H1 (cell line): ENCODE data around the gene BCAS3. TPM values are rescaled to one million over a fixed set of nuclear protein-coding genes. Genes with fewer than 3 reads are reported as not detected.

ENCODE experiments used
- BACH1 ChIP-seq: IDR thresholded peaks from 2 replicates; pipeline ENCODE4 v1.6.1; 2012; ENCODE audit warnings: low read length, improper control_type of control experiment
- EGR1 ChIP-seq: IDR thresholded peaks from 2 replicates; pipeline ENCODE4 v1.6.1; 2011; ENCODE audit warnings: low read depth, low read length, borderline replicate concordance
- SAP30 ChIP-seq: fragments of 300-600 bp; sonication (generic); IDR thresholded peaks from 2 replicates; pipeline ENCODE4 v1.7.1; 2012; ENCODE audit warnings: low read length, moderate library complexity, mild to moderate bottlenecking, inconsistent platforms; ENCODE audit not compliant: insufficient read depth, insufficient replicate concordance
- TEAD4 ChIP-seq: IDR thresholded peaks from 2 replicates; pipeline ENCODE4 v1.6.1; 2012; ENCODE audit warnings: low read depth, low read length, inconsistent platforms, mixed read lengths
- ZNF274 ChIP-seq: IDR thresholded peaks from 2 replicates; pipeline ENCODE4 v1.7.0; 2012; ENCODE audit warnings: low read length, borderline replicate concordance; ENCODE audit errors: extremely low read depth
- polyA plus RNA-seq, 7 experiments: library from polyadenylated mRNA; depleted of rRNA in 3 of 7; stranded (reverse) in 5 of 7; unstranded in 2 of 7; fragments of >200 nt in 5 of 7; fragments of 200-250 nt in 2 of 7; gene quantifications; 1 replicate in 5 of 7; 2 replicates in 1 of 7; 4 replicates in 1 of 7; pipeline versions ENCODE4 v1.2.1 to v1.2.3, GENCODE V29; 2011 to 2013; ENCODE audit warnings: missing spikeins in 2 of 7, mixed read lengths in 2 of 7
- total RNA-seq: library from RNA; stranded (reverse); fragmentation: NEBNext Ultra II Directional; extraction: Animal tissue kit (Norgen Biotek cat#: 25700); gene quantifications from 2 replicates; pipeline ENCODE4 v1.2.1, GENCODE V29; 2021

The BCAS3 gene
- total and polyA plus RNA-seq, 2 of the 8 experiments (the other 6 are each of a cell fraction or from before 2014, with no cell fraction given), result 9.9 to 13.3 TPM

GRCh38 chr17:60716766-60717165 is 39.1 kb downstream of the BCAS3 start (continued):
- TF ChIP-seq ZNF274 (no peak), SAP30 (no peak), BACH1 (no peak), TEAD4 (no peak), EGR1 (no peak)
